ENCODE measurements around the gene CEP63.

CEP63 gene

GRCh38 chr3:134610432-134611385 lies 124.9 kb downstream of the CEP63 start:
- FAIRE-seq = no peak

- no peak for FAIRE-seq
These were observed 125.7 kb downstream of the CEP63 start for GRCh38 chr3:134611516-134611915.

GRCh38 chr3:134613006-134613520 lies 127.2 kb downstream of the CEP63 start:
- no peak for FAIRE-seq

GRCh38 chr3:134614955-134615354 lies 129.1 kb downstream of the CEP63 start:
- FAIRE-seq = no peak

GRCh38 chr3:134615743-134616142 lies 129.9 kb downstream of the CEP63 start:
- no peak for FAIRE-seq

- no peak for FAIRE-seq
These were observed 132.0 kb downstream of the CEP63 start for GRCh38 chr3:134617608-134618477.

GRCh38 chr3:134618478-134619300 lies 132.8 kb downstream of the CEP63 start:
- no peak for FAIRE-seq

- FAIRE-seq = no peak
These were observed 133.4 kb downstream of the CEP63 start for GRCh38 chr3:134619301-134619615.

- no peak for FAIRE-seq
These were observed 134.1 kb downstream of the CEP63 start for GRCh38 chr3:134619884-134620445.

GRCh38 chr3:134620476-134621115 lies 134.7 kb downstream of the CEP63 start:
- no peak for FAIRE-seq

- no peak for FAIRE-seq
These were observed 136.0 kb downstream of the CEP63 start for GRCh38 chr3:134621854-134622253.

GRCh38 chr3:134622806-134623365 lies 137.0 kb downstream of the CEP63 start:
- no peak for FAIRE-seq

- no peak for FAIRE-seq
These were observed 137.9 kb downstream of the CEP63 start for GRCh38 chr3:134623615-134624245.
